ENCODE measurements around the gene RNASEH2C. TPM values are rescaled to one million over a fixed set of nuclear protein-coding genes. Genes with fewer than 3 reads are reported as not detected.
"Not testable (repeated sequence)": the region's sequence is repeated elsewhere in the genome, so short reads cannot be mapped to it uniquely, and the experiment has no call there.

Gene RNASEH2C
- polyA plus RNA-seq, 3 donors from 2014 or later = 37.4 to 160 (median 124) TPM

DNA sequence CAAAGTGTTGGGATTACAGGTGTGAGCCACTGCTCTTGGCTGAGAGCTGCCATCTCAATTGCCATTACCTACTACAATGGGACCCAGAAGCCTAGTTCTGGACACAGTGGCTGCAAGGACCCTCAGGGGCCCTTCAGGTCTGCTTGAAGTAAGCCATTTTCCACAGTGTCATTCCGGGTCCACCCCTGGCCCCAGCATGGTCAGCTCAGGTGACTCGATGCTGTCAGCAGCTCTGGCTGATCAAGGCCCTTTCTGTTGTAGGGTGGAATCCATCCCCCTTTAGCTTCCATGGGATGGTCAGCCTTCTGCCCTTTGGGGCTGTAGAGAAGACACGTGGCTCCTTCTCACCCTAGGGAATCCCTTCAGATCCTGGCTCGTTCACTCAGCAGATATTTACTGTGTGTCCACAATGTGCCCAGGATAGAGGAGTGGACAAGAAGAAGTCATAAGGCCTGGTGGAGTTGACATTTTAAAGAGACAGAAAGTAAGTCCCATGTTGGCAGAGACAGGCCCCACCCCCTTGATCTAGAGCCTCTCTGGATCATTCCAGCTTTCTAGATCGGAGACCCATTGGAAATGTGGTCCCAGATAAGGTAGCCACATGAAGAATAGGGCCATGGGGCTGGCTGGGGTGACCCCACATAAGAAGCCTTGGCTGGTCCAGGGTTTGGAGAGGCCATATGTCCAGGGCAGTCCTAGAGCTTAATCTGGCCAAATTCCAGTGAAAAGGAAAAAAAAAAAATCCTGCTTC is 23.6 kb downstream of the RNASEH2C start:
- peaks cover 1 to 5% (median 2%) of the 10 kb centered on the region in 3 donors for H3K27me3 Mint-ChIP-seq (ENCODE audit: low read depth in 3 of 3)
- DNase-seq = no peak
- no peak overlapping the region for H3K27ac Mint-ChIP-seq
- H3K9me3 Mint-ChIP-seq = no peaks in the 10 kb centered on the region
- H3K36me3 Mint-ChIP-seq = no peaks in the 10 kb centered on the region
- peaks cover 30% of the 10 kb centered on the region in 2 donors for H3K4me1 Mint-ChIP-seq
- H3K4me3 Mint-ChIP-seq = no peak overlapping the region

- peaks cover 0 to 4% (median 1%) of the 10 kb centered on the region in 3 donors for H3K27me3 Mint-ChIP-seq (ENCODE audit: low read depth in 3 of 3)
- peak overlapping the region; percentile 85 to 94 (median 88) for H3K27ac Mint-ChIP-seq
- H3K4me1 Mint-ChIP-seq = peaks cover 30% of the 10 kb centered on the region in 2 donors
- no peaks in the 10 kb centered on the region for H3K36me3 Mint-ChIP-seq
- no peaks in the 10 kb centered on the region for H3K9me3 Mint-ChIP-seq
- peak overlapping the region in 3 of 5 donors; percentile 45 to 67 (median 48) for H3K4me3 Mint-ChIP-seq
- no peak for DNase-seq
These were observed 24.9 kb downstream of the RNASEH2C start for GRCh38 chr11:65695459-65696241.

DNA sequence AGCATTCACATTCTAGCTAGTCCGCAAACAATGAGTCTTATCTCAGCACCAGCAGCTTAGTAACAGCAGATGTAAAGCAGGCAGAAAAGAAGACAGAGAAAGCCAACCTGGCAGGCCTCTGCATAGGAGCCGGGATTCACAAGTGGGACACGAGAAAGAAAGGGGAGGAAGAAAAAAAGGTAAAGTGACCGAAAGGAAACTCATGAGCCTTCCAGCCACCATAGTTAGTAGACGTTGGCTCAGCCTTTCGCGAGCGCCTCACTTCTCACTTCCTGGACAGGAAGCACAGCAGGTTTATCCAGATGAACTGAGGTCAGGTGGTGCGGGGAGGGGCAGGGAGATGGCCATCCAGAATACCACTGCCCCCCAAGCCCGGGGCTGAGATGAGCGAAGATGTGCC is 28.2 kb downstream of the RNASEH2C start:
- Mint-ChIP-seq H3K27ac (peak overlapping the region in 1 of 6 donors; percentile 28), H3K4me3 (no peak overlapping the region), H3K4me1 (peaks cover 28 to 30% of the 10 kb centered on the region in 2 donors)

GRCh38 chr11:65691847-65692246 is 28.8 kb downstream of the RNASEH2C start:
- H3K9me3 Mint-ChIP-seq = not testable (repeated sequence)

More for the DNA sequence above, 28.2 kb downstream of the RNASEH2C start:
- no peak for DNase-seq
- Mint-ChIP-seq H3K36me3 (no peaks in the 10 kb centered on the region), H3K9me3 (no peaks in the 10 kb centered on the region), H3K27me3 (ENCODE audit: low read depth in 3 of 3) (peaks cover 0 to 6% (median 2%) of the 10 kb centered on the region in 3 donors)

GRCh38 chr11:65685981-65686380 is 34.6 kb downstream of the RNASEH2C start:
- Mint-ChIP-seq H3K4me1 (no peaks in the 10 kb centered on the region), H3K9me3 (no peaks in the 10 kb centered on the region), H3K27ac (no peak overlapping the region), H3K27me3 (ENCODE audit: low read depth in 3 of 3) (peaks cover 0 to 2% (median 2%) of the 10 kb centered on the region in 3 donors), H3K36me3 (no peaks in the 10 kb centered on the region), H3K4me3 (no peak overlapping the region)
- no peak for DNase-seq

More at GRCh38 chr11:65691847-65692246, 28.8 kb downstream of the RNASEH2C start:
- not testable (repeated sequence) for H3K4me3 Mint-ChIP-seq; H3K27ac Mint-ChIP-seq; H3K27me3 Mint-ChIP-seq (ENCODE audit: low read depth in 3 of 3); H3K36me3 Mint-ChIP-seq; DNase-seq
- peaks cover 28 to 30% of the 10 kb centered on the region in 2 donors for H3K4me1 Mint-ChIP-seq

DNA sequence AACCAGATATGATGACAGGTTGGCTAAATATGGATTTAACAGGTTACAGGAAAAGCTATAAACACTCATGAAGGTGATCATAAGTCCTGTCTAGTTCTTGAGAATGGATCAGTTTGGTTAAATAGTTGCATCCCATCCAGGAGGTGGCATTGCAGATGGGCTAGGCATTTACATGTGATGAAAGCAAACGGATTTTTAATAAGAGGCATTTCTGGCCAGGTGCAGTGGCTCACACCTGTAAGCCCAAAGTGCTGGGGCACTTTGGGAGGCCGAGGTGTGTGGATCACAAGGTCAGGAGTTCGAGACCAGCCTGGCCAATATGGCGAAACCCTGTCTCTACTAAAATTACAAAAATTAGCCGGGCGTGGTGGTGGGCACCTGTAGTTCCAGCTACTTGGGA is 37.1 kb downstream of the RNASEH2C start:
- H3K27ac Mint-ChIP-seq; H3K4me1 Mint-ChIP-seq; H3K9me3 Mint-ChIP-seq; H3K4me3 Mint-ChIP-seq; DNase-seq; H3K27me3 Mint-ChIP-seq (ENCODE audit: low read depth in 3 of 3); H3K36me3 Mint-ChIP-seq: not testable (repeated sequence)

DNA sequence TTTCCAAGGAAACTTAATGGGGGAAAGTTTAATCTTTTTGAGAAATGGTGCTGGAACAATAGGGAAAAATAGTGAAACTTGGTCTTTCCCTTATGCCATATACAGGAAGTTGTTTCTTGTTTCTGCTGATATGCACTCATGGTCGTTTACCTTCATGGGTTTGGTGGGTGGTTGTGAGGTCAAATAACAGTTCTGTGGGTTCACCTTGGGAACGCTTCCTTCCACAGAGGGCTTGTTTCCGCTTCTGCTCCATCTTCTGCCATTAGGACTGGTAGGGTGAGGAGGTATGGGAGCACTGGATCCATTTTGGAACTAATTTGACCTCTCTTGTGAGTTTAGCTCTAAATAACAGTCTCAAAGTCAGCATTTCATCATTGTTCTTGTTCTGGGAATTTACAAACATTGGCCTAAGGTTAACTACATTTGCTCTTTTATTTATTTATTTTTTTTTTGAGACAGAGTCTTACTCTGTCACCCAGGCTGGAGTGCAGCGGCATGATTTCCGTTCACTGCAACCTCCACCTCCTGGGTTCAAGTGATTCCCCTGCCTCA is 40.3 kb downstream of the RNASEH2C start:
- Mint-ChIP-seq H3K27me3 (ENCODE audit: low read depth in 3 of 3) (peaks cover 0 to 2% (median 0%) of the 10 kb centered on the region in 3 donors), H3K4me1 (no peaks in the 10 kb centered on the region), H3K9me3 (no peaks in the 10 kb centered on the region), H3K4me3 (no peak overlapping the region), H3K27ac (no peak overlapping the region), H3K36me3 (no peaks in the 10 kb centered on the region)
- no peak for DNase-seq

DNA sequence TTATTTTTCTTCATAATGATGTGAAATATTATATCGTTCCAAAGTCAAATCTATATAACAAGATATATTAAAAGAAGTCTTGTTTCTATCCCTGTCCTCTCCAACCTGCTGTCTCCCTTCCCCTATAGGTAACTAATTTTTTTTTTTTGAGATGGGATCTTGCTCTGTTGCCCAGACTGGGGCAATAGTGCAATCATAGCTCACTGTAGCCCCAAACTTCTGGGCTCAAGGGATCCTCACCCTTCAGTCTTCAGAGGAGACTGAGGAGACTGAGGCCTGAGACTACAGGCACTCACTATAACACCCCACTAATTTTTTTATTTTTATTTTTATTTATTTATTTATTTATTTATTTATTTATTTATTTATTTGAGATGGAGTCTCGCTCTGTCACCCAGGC is 47.6 kb downstream of the RNASEH2C start:
- peaks cover 0 to 2% (median 0%) of the 10 kb centered on the region in 3 donors for H3K27me3 Mint-ChIP-seq (ENCODE audit: low read depth in 3 of 3)
- H3K4me3 Mint-ChIP-seq = no peak overlapping the region
- no peak overlapping the region for H3K27ac Mint-ChIP-seq
- no peak for DNase-seq
- no peaks in the 10 kb centered on the region for H3K4me1 Mint-ChIP-seq
- no peaks in the 10 kb centered on the region for H3K36me3 Mint-ChIP-seq
- no peaks in the 10 kb centered on the region for H3K9me3 Mint-ChIP-seq

GRCh38 chr11:65672180-65672860 is 48.3 kb downstream of the RNASEH2C start:
- no peaks in the 10 kb centered on the region for H3K4me1 Mint-ChIP-seq
- H3K36me3 Mint-ChIP-seq = no peaks in the 10 kb centered on the region
- no peaks in the 10 kb centered on the region for H3K9me3 Mint-ChIP-seq
- peaks cover 0 to 2% (median 0%) of the 10 kb centered on the region in 3 donors for H3K27me3 Mint-ChIP-seq (ENCODE audit: low read depth in 3 of 3)
- no peak for DNase-seq
- no peak overlapping the region for H3K4me3 Mint-ChIP-seq
- H3K27ac Mint-ChIP-seq = no peak overlapping the region

Other genes with a start within 250 kb of the RNASEH2C start
- 1,000 to 10,000 TPM; 1,459 to 3,517 (median 2,451) TPM for gene MALAT1, start 221.8 kb downstream of the RNASEH2C start, polyA plus RNA-seq
- 10 to 100 TPM; 17.8 to 52.5 (median 23.3) TPM for gene SCYL1, start 195.7 kb downstream of the RNASEH2C start, polyA plus RNA-seq
- gene LTBP3, start 162.4 kb downstream of the RNASEH2C start, polyA plus RNA-seq = 10 to 100 TPM in 2 of 3 donors, 1 to 10 TPM in 1; 3.3 to 21.0 (median 14.5) TPM
- gene ZNRD2, start 150.3 kb downstream of the RNASEH2C start, polyA plus RNA-seq = 100 to 1,000 TPM in 2 of 3 donors, 10 to 100 TPM in 1; 100.0 to 138 (median 117) TPM
- 100 to 1,000 TPM in 2 of 3 donors, 10 to 100 TPM in 1; 98.6 to 173 (median 158) TPM for gene FAM89B, start 148.3 kb downstream of the RNASEH2C start, polyA plus RNA-seq
- gene EHBP1L1, start 144.7 kb downstream of the RNASEH2C start, polyA plus RNA-seq = 10 to 100 TPM; 14.8 to 19.3 (median 17.7) TPM
- not detected for gene KCNK7, start 125.0 kb downstream of the RNASEH2C start, polyA plus RNA-seq
- 10 to 100 TPM; 11.1 to 29.5 (median 12.3) TPM for gene MAP3K11, start 106.6 kb downstream of the RNASEH2C start, polyA plus RNA-seq
- 10 to 100 TPM in 1 of 3 donors, under 1 TPM in 2; 0.14 to 11.7 (median 0.89) TPM for gene PCNX3, start 105.0 kb downstream of the RNASEH2C start, polyA plus RNA-seq
- 100 to 1,000 TPM; 166 to 430 (median 222) TPM for gene SIPA1, start 82.7 kb downstream of the RNASEH2C start, polyA plus RNA-seq
- gene RELA, start 57.9 kb downstream of the RNASEH2C start, polyA plus RNA-seq = 10 to 100 TPM; 38.5 to 88.4 (median 41.8) TPM
- gene KAT5, start 8.5 kb downstream of the RNASEH2C start, polyA plus RNA-seq = 10 to 100 TPM; 41.8 to 49.4 (median 47.7) TPM
- 10 to 100 TPM in 1 of 3 donors, 1 to 10 TPM in 2; 7.6 to 20.8 (median 8.2) TPM for gene AP5B1, start 60.2 kb upstream of the RNASEH2C start, polyA plus RNA-seq
- not detected for gene OVOL1, start 66.3 kb upstream of the RNASEH2C start, polyA plus RNA-seq
- gene SNX32, start 113.2 kb upstream of the RNASEH2C start, polyA plus RNA-seq = 1 to 10 TPM in 2 of 3 donors, under 1 TPM in 1; 0.30 to 1.7 (median 1.6) TPM
- 1,000 to 10,000 TPM; 2,883 to 4,279 (median 3,963) TPM for gene CFL1, start 137.4 kb upstream of the RNASEH2C start, polyA plus RNA-seq
- 10 to 100 TPM; 22.7 to 47.0 (median 32.2) TPM for gene MUS81, start 139.6 kb upstream of the RNASEH2C start, polyA plus RNA-seq
- gene EFEMP2, start 152.0 kb upstream of the RNASEH2C start, polyA plus RNA-seq = 1 to 10 TPM; 1.6 to 6.3 (median 3.6) TPM
- gene CTSW, start 159.0 kb upstream of the RNASEH2C start, polyA plus RNA-seq = 1,000 to 10,000 TPM; 2,066 to 3,052 (median 2,928) TPM
- 100 to 1,000 TPM; 120 to 145 (median 141) TPM for gene FIBP, start 167.7 kb upstream of the RNASEH2C start, polyA plus RNA-seq
- 100 to 1,000 TPM in 2 of 3 donors, 10 to 100 TPM in 1; 62.9 to 159 (median 142) TPM for gene CCDC85B, start 169.9 kb upstream of the RNASEH2C start, polyA plus RNA-seq
- gene FOSL1, start 179.6 kb upstream of the RNASEH2C start, polyA plus RNA-seq = under 1 TPM; 0.13 to 0.30 (median 0.17) TPM
- 10 to 100 TPM; 45.7 to 84.5 (median 60.4) TPM for gene C11orf68, start 198.3 kb upstream of the RNASEH2C start, polyA plus RNA-seq
- 100 to 1,000 TPM; 135 to 234 (median 182) TPM for gene DRAP1, start 198.6 kb upstream of the RNASEH2C start, polyA plus RNA-seq
- not detected for gene TSGA10IP, start 224.7 kb upstream of the RNASEH2C start, polyA plus RNA-seq
- gene SART1, start 240.9 kb upstream of the RNASEH2C start, polyA plus RNA-seq = 10 to 100 TPM in 2 of 3 donors, 1 to 10 TPM in 1; 7.5 to 53.0 (median 16.1) TPM